Lower leg skin (tissue), 4 donors: Measurements from ENCODE around the gene UTF1. TPM values are rescaled to one million over a fixed set of nuclear protein-coding genes. Genes with fewer than 3 reads are reported as not detected.
"Not testable (repeated sequence)": the region's sequence is repeated elsewhere in the genome, so short reads cannot be mapped to it uniquely, and the experiment has no call there.

ENCODE experiments used
- DNase-seq, 2 donors: peaks; one replicate each; pipeline ENCODE4 v3.0.0-alpha.2; 2019; ENCODE audit warnings: low spot score in 2 of 2
- H3K4me3 ChIP-seq: fragments of 200-600 bp; sonication (generic); 2 replicates; pipeline ENCODE4 v1.5.1; 2017; ENCODE audit warnings: mild to moderate bottlenecking, low read depth; ENCODE audit not compliant: poor library complexity, severe bottlenecking
- POLR2A ChIP-seq, 2 donors: fragments of 450-650 bp; IDR thresholded peaks; one replicate each; pipeline ENCODE4 v1.6.1; 2016 to 2017; ENCODE audit warnings: antibody characterized with exemption in 2 of 2, mild to moderate bottlenecking in 1 of 2, moderate library complexity in 1 of 2
- WGBS, 2 donors: methylation state at CpG; one replicate each; pipeline ENCODE4 v1.1.5; 2018; 5-methylcytosine and 5-hydroxymethylcytosine counted together
- intact Hi-C: fragments of 100-400 bp; cut with DNase I; formaldehyde crosslinking; loops from one replicate; pipeline ENCODE4 v1.15.0; 2023; ENCODE audit warnings: low total_unique reads
- total RNA-seq, 4 donors: library from RNA; depleted of rRNA; stranded (reverse); fragments of >200 nt; gene quantifications; one replicate each; pipeline ENCODE4 v1.1.0, GENCODE V29; 2016
- TF ChIP-seq, protein P1 (sequence below), 3 donors: fragments of 450-650 bp; IDR thresholded peaks; one replicate each; pipeline ENCODE4 v1.5.1; 2016; ENCODE audit warnings: antibody characterized with exemption in 3 of 3, mild to moderate bottlenecking in 3 of 3, moderate library complexity in 2 of 3

The UTF1 gene
- total RNA-seq, 4 donors from 2014 or later: not detected

DNA sequence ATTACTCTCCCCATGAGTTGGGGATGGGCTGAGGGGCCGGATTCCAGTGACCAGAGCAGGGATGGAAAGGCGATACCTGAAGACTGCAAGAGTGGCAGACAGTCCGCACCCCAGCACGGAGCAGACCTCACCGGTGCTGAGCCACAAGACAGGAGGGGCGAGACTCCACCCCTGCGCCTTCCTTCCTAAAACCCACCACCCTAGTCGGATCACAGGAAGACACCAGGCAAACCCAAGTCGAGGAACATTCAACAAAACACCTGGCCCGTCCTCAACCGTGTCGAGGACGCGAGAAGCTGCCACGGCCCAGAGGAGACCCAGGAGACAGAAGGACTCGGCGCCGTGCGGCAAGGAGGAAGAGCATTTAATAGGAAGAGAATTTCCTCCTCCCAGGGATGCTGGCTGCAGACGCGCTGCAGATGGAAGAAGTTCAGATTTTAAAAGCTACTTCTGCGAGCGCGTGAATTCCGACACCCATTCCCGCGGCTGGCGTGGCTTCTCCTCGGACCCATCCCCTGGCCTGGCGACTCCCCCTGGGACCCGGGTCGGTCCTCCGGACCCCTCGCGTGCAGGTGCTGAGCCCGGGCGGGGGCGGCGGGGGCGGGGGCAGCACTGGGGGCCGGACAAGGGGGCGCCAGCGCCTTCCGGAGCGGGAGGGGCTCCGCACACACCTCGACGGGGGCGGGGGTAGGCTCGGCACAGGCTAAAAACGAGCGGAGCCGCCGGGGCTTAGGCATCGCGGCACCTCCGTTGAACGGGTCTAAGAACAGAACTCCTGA, 563 bp upstream of the UTF1 start:
- intact Hi-C loops: no loop called here
- 7 to 12% methylated on average over 26 to 46 of the region's 58 CpGs for WGBS, 2 donors
- H3K4me3 ChIP-seq: no peak overlapping the region
- TF ChIP-seq POLR2A (IDR thresholded peaks at IDR 0.05): no peak
- TF ChIP-seq, protein P1, sequence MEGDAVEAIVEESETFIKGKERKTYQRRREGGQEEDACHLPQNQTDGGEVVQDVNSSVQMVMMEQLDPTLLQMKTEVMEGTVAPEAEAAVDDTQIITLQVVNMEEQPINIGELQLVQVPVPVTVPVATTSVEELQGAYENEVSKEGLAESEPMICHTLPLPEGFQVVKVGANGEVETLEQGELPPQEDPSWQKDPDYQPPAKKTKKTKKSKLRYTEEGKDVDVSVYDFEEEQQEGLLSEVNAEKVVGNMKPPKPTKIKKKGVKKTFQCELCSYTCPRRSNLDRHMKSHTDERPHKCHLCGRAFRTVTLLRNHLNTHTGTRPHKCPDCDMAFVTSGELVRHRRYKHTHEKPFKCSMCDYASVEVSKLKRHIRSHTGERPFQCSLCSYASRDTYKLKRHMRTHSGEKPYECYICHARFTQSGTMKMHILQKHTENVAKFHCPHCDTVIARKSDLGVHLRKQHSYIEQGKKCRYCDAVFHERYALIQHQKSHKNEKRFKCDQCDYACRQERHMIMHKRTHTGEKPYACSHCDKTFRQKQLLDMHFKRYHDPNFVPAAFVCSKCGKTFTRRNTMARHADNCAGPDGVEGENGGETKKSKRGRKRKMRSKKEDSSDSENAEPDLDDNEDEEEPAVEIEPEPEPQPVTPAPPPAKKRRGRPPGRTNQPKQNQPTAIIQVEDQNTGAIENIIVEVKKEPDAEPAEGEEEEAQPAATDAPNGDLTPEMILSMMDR (IDR thresholded peaks at IDR 0.05): no peak
- DNase-seq: no peak

DNA sequence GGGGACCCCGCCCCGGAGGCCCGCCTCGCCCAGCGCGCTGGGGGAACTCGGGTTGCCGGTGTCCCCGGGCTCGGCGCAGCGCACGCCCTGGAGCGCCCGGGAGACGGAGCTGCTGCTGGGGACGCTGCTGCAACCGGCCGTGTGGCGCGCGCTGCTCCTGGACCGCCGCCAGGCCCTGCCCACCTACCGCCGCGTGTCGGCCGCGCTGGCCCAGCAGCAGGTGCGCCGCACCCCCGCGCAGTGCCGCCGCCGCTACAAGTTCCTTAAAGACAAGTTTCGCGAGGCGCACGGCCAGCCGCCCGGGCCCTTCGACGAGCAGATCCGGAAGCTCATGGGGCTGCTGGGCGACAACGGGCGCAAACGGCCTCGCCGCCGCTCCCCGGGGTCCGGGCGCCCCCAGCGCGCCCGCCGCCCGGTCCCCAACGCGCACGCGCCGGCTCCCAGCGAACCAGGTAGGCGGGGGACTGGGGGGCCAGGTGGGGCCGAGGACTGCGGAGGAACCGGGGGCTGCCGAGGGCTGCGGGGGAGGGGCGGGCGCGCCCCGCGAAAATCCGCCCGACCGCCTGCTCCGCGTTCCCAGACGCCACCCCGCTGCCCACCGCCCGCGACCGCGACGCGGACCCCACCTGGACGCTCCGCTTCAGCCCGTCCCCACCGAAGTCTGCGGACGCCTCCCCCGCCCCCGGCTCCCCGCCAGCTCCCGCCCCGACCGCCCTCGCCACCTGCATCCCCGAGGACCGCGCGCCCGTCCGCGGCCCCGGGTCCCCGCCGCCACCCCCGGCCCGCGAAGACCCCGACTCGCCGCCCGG, 574 bp downstream of the UTF1 start:
- intact Hi-C loops: no loop called here
- TF ChIP-seq, protein P1 (IDR thresholded peaks at IDR 0.05): no peak
- no peak for TF ChIP-seq POLR2A (IDR thresholded peaks at IDR 0.05)
- no peak overlapping the region for H3K4me3 ChIP-seq
- DNase-seq: no peak
- whole genome bisulfite sequencing, 2 donors: 0 to 3% methylated on average over 6 to 78 of the region's 122 CpGs

DNA sequence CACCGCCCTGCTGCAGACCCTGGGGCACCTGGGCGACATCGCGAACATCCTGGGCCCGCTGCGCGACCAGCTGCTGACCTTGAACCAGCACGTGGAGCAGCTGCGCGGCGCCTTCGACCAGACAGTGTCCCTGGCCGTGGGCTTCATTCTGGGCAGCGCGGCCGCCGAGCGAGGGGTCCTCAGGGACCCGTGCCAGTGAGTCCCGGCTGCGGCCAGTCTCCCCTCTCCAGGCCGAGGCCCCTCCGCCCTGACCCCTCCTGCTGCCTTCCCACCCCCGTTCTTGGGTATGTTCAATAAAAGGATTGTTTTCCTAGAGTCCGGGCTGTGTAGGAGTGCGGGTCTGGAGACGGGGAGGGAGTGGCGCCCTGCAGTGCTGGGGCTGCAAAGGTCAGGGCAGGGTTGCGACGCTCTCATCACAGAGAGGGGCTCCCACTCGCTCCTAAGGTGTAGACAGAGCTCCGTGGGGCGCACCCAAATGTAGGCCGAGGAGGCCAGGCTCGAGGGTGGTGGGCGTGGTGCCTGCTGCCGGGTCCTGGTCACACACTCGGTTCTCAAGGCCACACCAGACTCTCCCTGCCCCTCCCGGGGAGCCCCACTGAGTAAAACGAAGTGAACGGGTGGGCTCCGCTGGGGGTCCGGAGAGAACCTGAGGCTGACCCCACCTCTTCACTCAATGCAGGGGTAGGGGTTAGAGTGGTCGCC, 1.4 kb downstream of the UTF1 start:
- no peak overlapping the region for H3K4me3 ChIP-seq

DNA sequence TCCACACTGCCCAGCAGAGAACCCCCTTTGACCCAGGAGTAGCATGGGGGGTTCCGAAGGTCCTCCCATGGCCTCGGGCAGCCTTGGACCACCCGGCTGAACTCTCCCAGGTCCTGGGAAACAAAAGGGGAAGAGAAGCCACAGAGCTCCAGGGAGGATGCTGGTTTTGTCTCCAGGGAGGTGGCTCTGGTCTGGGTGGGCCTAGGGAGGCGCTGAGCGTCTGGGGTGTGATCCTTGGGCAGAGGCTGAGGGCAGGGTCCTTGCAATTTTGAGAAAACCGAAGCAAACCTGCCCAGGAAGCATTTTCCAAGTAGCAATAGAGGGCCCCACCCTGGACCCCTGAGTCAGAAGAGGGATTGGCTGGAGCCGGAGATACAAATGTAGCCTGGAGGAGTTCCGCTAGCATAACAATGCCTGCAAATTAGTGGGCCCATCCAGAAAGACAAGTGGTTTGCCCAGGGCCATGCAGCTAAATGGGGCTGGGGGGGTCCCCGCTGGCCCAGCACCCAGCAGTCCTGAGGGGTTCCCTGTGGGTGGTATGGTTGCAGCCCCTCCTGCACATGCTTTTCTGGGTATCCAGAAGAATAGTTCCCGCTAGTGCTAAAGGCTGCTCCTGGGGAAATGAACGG, 2.0 kb downstream of the UTF1 start:
- H3K4me3 ChIP-seq: no peak overlapping the region
- 35 to 39% methylated on average over 8 to 11 of the region's 11 CpGs for WGBS, 2 donors
- intact Hi-C loops: no loop called here
- DNase-seq: no peak
- TF ChIP-seq, protein P1 (IDR thresholded peaks at IDR 0.05): no peak
- no peak for TF ChIP-seq POLR2A (IDR thresholded peaks at IDR 0.05)

More for the DNA sequence above, 1.4 kb downstream of the UTF1 start:
- intact Hi-C loops: no loop called here
- TF ChIP-seq POLR2A (IDR thresholded peaks at IDR 0.05): no peak
- TF ChIP-seq, protein P1 (IDR thresholded peaks at IDR 0.05): no peak
- no peak for DNase-seq
- WGBS, 2 donors: 22 to 40% methylated on average over 28 to 38 of the region's 44 CpGs

DNA sequence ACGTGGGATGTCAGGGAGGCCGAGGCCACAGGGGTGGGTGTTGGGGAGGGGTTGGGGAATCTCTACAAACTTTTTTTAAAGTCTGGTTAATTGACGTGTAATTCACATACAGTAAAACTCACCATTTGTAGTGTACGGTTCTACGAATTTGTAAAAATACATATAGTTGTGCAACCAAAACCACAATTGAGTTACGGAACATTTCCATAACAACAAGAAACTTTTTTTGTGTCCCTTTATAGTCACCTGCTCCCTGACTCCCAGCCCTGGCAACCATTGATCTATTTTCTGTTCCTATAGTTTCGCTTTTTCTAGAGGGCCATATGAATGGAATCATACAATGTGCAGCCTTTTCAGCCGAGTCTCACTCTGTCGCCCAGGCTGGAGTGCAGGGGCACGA, 4.8 kb downstream of the UTF1 start:
- H3K4me3 ChIP-seq, DNase-seq, intact Hi-C loops: not testable (repeated sequence)
- 50 to 56% methylated on average over 9 to 10 of the region's 10 CpGs for WGBS, 2 donors
